Gastrocnemius medialis (tissue), 4 donors: ENCODE results near the gene OR10A2. TPM values are rescaled to one million over a fixed set of nuclear protein-coding genes. Genes with fewer than 3 reads are reported as not detected.

Experiments used
- ATAC-seq, 2 donors: fragments of 150-250 bp; one replicate each; pipeline ENCODE4 v1.9.1; 2016
- DNase-seq, 2 donors: peaks; one replicate each; pipeline ENCODE4 v3.0.0-alpha.2; 2019
- H3K27ac ChIP-seq, 4 donors: fragments of 200-600 bp; sonication (generic); 1 replicate in 1 of 4; 2 replicates in 3 of 4; pipeline ENCODE4 v1.5.1; 2016 to 2018; ENCODE audit warnings: mild to moderate bottlenecking in 2 of 4, moderate library complexity in 1 of 4
- H3K27me3 ChIP-seq, 3 donors: fragments of 200-600 bp; sonication (generic) in 2 of 3; 1 replicate in 1 of 3; 2 replicates in 2 of 3; pipeline versions ENCODE4 v1.5.1 to v1.6.0; 2016 to 2019; ENCODE audit warnings: mild to moderate bottlenecking in 1 of 3, moderate library complexity in 1 of 3
- H3K36me3 ChIP-seq, 2 donors: fragments of 200-600 bp; sonication (generic) in 1 of 2; one replicate each; pipeline ENCODE4 v1.5.1; 2017 to 2018
- H3K4me1 ChIP-seq, 2 donors: fragments of 200-600 bp; sonication (generic) in 1 of 2; one replicate each; pipeline ENCODE4 v1.5.1; 2016 to 2017; ENCODE audit warnings: mild to moderate bottlenecking in 2 of 2
- H3K4me3 ChIP-seq, 4 donors: fragments of 200-600 bp; sonication (generic) in 3 of 4; 1 replicate in 1 of 4; 2 replicates in 3 of 4; pipeline ENCODE4 v1.5.1; 2016 to 2019; ENCODE audit warnings: mild to moderate bottlenecking in 2 of 4
- H3K9me3 ChIP-seq, 3 donors: fragments of 200-600 bp; sonication (generic) in 2 of 3; 1 replicate in 1 of 3; 2 replicates in 2 of 3; pipeline ENCODE4 v1.5.1; 2016 to 2019
- POLR2A ChIP-seq, 2 donors: fragments of 450-650 bp; IDR thresholded peaks; one replicate each; pipeline ENCODE4 v1.6.1; 2017; ENCODE audit warnings: antibody characterized with exemption in 2 of 2, mild to moderate bottlenecking in 2 of 2, moderate library complexity in 2 of 2
- in situ Hi-C, 4 donors: fragments of 200-750 bp; cut with MboI; loops; one replicate each; pipeline versions ENCODE4 v1.15.0 to v1.8.0; 2017; ENCODE audit warnings: low sequenced_read_pairs in 4 of 4
- intact Hi-C: fragments of 100-400 bp; cut with DNase I; formaldehyde crosslinking; loops from one replicate; pipeline ENCODE4 v1.15.1; 2023; ENCODE audit warnings: low total_unique reads
- total RNA-seq, 4 donors: library from RNA; depleted of rRNA; stranded (reverse); fragments of >200 nt; gene quantifications; one replicate each; pipeline versions ENCODE4 v1.1.0 to v1.2.3, GENCODE V29; 2016
- TF ChIP-seq, protein P1 (sequence below), 5 experiments: fragments of 450-650 bp in 3 of 5; fragments of 200-600 bp in 2 of 5; sonication (generic) in 2 of 5; IDR thresholded peaks in 4 of 5; conservative IDR thresholded peaks in 1 of 5; 1 replicate in 4 of 5; 2 replicates in 1 of 5; pipeline ENCODE4 v1.5.1; 2016 to 2019; ENCODE audit warnings: antibody characterized with exemption in 5 of 5, mild to moderate bottlenecking in 3 of 5, moderate library complexity in 3 of 5

Gene OR10A2, protein sequence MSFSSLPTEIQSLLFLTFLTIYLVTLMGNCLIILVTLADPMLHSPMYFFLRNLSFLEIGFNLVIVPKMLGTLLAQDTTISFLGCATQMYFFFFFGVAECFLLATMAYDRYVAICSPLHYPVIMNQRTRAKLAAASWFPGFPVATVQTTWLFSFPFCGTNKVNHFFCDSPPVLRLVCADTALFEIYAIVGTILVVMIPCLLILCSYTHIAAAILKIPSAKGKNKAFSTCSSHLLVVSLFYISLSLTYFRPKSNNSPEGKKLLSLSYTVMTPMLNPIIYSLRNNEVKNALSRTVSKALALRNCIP
- total RNA-seq = not detected

DNA sequence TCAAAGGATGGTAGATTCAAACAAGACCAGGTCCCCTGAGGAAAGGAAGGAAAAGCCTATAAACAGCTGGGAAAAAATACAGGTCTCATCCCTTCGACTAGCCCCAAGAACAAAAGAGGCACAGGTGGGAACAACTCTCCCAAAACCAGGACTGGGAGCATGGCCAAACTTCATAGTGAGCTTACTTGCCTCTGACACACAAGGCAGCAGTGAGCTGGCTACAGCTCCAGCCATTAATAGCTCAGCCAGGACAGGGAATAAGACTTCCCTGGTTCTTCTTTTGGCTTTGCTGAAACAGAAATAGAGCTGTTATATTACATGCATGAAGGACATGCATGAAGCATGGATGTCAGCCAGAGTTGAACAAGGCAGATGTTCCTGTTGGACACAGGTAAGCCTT lies at the start of gene OR10A2:
TSS of gene OR10A2 (plus strand) at position 97 of the 400 bp plus-strand sequence. CDS start 6,698 bp downstream, outside the sequence.
- DNase-seq = no peak

DNA sequence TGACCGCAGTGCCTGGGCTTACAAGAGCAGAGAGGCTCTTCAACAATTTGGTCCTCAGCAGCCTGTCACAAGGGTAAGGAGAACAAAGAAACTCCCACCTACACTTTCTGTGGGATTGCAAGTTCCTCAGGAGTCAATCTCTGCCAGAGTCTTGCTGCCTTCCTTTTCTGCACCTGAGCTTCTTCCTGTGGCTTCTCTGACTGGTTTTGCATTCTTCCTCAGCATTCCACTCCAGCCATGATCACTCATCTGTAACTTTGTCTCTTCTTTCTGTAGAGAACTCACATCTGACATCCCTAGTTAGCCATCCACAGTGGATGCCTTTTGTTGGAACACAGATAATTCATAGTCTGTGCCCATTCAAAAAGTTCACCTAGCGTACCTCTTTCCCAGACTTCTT lies 49.2 kb upstream of the OR10A2 start:
- Histone ChIP-seq H3K27me3 (no peaks in the 10 kb centered on the region), H3K4me3 (no peak overlapping the region), H3K4me1 (no peaks in the 10 kb centered on the region), H3K27ac (no peak overlapping the region), H3K9me3 (no peaks in the 10 kb centered on the region), H3K36me3 (no peaks in the 10 kb centered on the region)
- DNase-seq = no peak
- in situ Hi-C loops (no loop called here), intact Hi-C loops (loop anchor here (10.0 kb wide), 1 partner anchor 461 kb away; no protein-coding TSS in a partner anchor)
- ATAC-seq = no peak
- no peak for TF ChIP-seq POLR2A (IDR thresholded peaks at IDR 0.05)
- TF ChIP-seq, protein P1, sequence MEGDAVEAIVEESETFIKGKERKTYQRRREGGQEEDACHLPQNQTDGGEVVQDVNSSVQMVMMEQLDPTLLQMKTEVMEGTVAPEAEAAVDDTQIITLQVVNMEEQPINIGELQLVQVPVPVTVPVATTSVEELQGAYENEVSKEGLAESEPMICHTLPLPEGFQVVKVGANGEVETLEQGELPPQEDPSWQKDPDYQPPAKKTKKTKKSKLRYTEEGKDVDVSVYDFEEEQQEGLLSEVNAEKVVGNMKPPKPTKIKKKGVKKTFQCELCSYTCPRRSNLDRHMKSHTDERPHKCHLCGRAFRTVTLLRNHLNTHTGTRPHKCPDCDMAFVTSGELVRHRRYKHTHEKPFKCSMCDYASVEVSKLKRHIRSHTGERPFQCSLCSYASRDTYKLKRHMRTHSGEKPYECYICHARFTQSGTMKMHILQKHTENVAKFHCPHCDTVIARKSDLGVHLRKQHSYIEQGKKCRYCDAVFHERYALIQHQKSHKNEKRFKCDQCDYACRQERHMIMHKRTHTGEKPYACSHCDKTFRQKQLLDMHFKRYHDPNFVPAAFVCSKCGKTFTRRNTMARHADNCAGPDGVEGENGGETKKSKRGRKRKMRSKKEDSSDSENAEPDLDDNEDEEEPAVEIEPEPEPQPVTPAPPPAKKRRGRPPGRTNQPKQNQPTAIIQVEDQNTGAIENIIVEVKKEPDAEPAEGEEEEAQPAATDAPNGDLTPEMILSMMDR (IDR thresholded peaks at IDR 0.05 in 4 of 5, conservative IDR thresholded peaks at IDR 0.05 in 1 of 5) = no peak

More for the DNA sequence above, at the start of gene OR10A2:
- in situ Hi-C loops = no loop called here
- no peak within 1 kb of the TSS for H3K4me3 ChIP-seq
- intact Hi-C loops = no loop called here
- H3K4me1 ChIP-seq = no peaks in the 10 kb centered on the region
- no peaks in the 10 kb centered on the region for H3K9me3 ChIP-seq
- no peaks in the 10 kb centered on the region for H3K27me3 ChIP-seq
- no peak within 1 kb of the TSS for H3K27ac ChIP-seq
- H3K36me3 ChIP-seq = no peaks in the 10 kb centered on the region
- TF ChIP-seq POLR2A (IDR thresholded peaks at IDR 0.05) = no peak
- TF ChIP-seq, protein P1 (IDR thresholded peaks at IDR 0.05 in 4 of 5, conservative IDR thresholded peaks at IDR 0.05 in 1 of 5) = no peak
- ATAC-seq = no peak

DNA sequence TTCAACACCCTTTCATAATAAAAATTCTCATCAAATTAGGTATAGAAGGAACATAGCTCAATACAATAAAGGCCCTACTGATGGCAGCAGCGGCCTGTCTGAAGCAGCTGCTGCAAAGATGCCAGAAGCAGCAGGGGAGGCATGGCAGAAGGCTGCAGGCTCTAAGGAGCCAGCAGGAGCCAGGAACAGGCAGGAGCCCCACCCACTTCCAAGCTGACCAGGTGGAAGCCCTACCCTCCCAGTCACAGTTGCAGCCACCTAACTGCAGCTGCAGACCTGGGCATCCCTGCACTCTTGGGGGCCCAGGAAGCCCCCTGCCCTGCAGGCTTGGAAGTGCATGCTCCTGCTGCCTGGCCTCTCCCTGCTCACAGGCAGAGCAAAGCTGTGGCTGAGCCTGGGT lies 45.2 kb upstream of the OR10A2 start:
- no peaks in the 10 kb centered on the region for H3K27me3 ChIP-seq
- H3K9me3 ChIP-seq = no peaks in the 10 kb centered on the region
- H3K4me3 ChIP-seq = no peak overlapping the region
- in situ Hi-C loops = no loop called here
- DNase-seq (no peak), ATAC-seq (no peak)
- no peaks in the 10 kb centered on the region for H3K4me1 ChIP-seq
- no peaks in the 10 kb centered on the region for H3K36me3 ChIP-seq
- no peak overlapping the region for H3K27ac ChIP-seq
- TF ChIP-seq, protein P1 (IDR thresholded peaks at IDR 0.05 in 4 of 5, conservative IDR thresholded peaks at IDR 0.05 in 1 of 5) = no peak
- no peak for TF ChIP-seq POLR2A (IDR thresholded peaks at IDR 0.05)
- intact Hi-C loops = loop anchor here (10.0 kb wide), 1 partner anchor 457 kb away; no protein-coding TSS in a partner anchor

DNA sequence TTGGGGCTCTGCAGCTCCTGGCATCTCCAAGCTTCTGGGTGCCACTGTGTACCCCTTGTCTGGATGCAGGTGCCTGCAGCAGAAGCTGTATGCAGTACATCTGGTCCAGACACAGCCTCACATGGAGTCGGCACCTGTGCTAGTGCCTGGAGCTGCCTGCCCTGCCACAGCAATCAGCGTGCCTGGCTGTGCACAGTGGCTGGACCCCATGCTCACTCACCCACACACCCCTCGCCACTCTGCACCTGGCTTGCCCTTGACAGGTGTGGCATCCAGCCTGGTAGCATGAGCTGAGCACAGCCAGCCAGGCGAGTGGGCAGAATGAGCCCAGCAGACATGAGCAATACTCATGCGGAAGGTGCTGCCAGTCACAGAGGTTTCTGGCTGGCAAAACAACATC lies 43.9 kb upstream of the OR10A2 start:
- no peak overlapping the region for H3K27ac ChIP-seq
- intact Hi-C loops = loop anchor here (10.0 kb wide), 1 partner anchor 456 kb away; no protein-coding TSS in a partner anchor
- in situ Hi-C loops = no loop called here
- no peak overlapping the region for H3K4me3 ChIP-seq
- H3K36me3 ChIP-seq = no peaks in the 10 kb centered on the region
- H3K9me3 ChIP-seq = no peaks in the 10 kb centered on the region
- H3K27me3 ChIP-seq = no peaks in the 10 kb centered on the region
- ATAC-seq (no peak), DNase-seq (no peak)
- TF ChIP-seq, protein P1 (IDR thresholded peaks at IDR 0.05 in 4 of 5, conservative IDR thresholded peaks at IDR 0.05 in 1 of 5) = no peak
- TF ChIP-seq POLR2A (IDR thresholded peaks at IDR 0.05) = no peak
- H3K4me1 ChIP-seq = no peaks in the 10 kb centered on the region
